ENCODE results near the gene NMRK1.

DNA sequence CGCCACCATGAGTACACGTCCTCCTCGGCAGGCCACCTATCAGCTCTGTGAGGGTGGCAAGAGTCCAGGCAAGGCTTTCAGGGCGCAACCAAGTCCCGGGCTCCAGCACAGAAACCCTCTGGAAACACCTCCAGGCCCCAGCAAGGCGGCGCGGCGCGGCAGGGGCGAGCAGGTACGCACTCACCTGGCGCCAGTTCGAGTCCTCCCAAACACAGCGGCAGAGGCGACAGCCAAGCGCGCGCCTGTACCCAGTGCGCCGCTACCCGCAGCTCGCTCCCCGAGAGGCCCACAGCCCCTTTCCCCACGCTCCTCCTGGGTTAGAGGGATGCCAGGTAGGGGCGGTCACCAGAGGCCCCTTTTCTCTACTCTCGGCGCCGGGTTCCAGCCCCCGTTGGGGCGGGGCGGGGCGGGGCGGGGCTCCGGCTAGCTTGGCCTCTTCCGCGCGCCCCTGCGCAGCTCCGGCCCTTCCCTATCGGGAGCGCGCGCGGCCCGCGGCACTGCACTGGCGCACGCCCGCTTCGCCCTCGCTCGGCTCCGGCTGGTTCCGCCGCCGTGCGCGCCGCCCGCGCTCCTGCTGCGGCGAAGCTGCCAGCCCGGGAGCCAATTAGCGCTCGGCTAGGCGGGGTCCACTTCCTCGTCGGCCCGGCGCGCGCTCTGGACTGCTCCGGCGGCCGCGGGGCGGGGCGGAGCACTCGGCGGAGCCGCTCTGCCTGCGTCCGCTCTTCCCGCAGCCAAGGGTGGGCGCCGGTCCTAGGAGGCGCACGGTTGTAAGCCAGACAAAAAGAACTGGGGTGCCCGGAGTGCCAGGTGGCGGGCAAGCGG lies at the start of gene NMRK1, which contains the start of gene OSTF1:
- TF ChIP-seq, protein P1, sequence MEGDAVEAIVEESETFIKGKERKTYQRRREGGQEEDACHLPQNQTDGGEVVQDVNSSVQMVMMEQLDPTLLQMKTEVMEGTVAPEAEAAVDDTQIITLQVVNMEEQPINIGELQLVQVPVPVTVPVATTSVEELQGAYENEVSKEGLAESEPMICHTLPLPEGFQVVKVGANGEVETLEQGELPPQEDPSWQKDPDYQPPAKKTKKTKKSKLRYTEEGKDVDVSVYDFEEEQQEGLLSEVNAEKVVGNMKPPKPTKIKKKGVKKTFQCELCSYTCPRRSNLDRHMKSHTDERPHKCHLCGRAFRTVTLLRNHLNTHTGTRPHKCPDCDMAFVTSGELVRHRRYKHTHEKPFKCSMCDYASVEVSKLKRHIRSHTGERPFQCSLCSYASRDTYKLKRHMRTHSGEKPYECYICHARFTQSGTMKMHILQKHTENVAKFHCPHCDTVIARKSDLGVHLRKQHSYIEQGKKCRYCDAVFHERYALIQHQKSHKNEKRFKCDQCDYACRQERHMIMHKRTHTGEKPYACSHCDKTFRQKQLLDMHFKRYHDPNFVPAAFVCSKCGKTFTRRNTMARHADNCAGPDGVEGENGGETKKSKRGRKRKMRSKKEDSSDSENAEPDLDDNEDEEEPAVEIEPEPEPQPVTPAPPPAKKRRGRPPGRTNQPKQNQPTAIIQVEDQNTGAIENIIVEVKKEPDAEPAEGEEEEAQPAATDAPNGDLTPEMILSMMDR (IDR thresholded peaks at IDR 0.05; ENCODE audit: extremely low read depth in 1 of 2, insufficient read depth in 1 of 2, low read depth in 1 of 2, low read length in 2 of 2): no peak
- peak; percentile 11 for TF ChIP-seq POLR2AphosphoS5 (IDR thresholded peaks at IDR 0.05; ENCODE audit: insufficient read depth, low read depth, low read length)
- peak; percentile 41 for TF ChIP-seq POLR2A (IDR thresholded peaks at IDR 0.05; ENCODE audit: low read depth, low read length)
- TF ChIP-seq FOS (IDR thresholded peaks at IDR 0.05; ENCODE audit: borderline replicate concordance, insufficient read depth, low read length): no peak
- TF ChIP-seq EZH2 (IDR thresholded peaks at IDR 0.05; ENCODE audit: borderline replicate concordance, low read depth, low read length, severe bottlenecking): no peak
- TF ChIP-seq, protein P2, sequence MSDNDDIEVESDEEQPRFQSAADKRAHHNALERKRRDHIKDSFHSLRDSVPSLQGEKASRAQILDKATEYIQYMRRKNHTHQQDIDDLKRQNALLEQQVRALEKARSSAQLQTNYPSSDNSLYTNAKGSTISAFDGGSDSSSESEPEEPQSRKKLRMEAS (IDR thresholded peaks at IDR 0.05; ENCODE audit: insufficient read depth, insufficient read length): no peak
- TF ChIP-seq JUN (IDR thresholded peaks at IDR 0.05; ENCODE audit: borderline replicate concordance, insufficient read depth, insufficient read length, low read depth): no peak
- TF ChIP-seq GATA2 (IDR thresholded peaks at IDR 0.05; ENCODE audit: insufficient read depth, insufficient read length, low read depth, low read length): no peak

Measured in endothelial cell of umbilical vein (primary cell).